ENCODE results near the gene ANKLE2. TPM values are rescaled to one million over a fixed set of nuclear protein-coding genes. Genes with fewer than 3 reads are reported as not detected.

The ANKLE2 gene
- total and polyA plus RNA-seq, 2 of the 8 experiments (the other 6 are each of a cell fraction or from before 2014, with no cell fraction given), result 41.0 to 64.9 TPM

GRCh38 chr12:132783917-132784531, 22.4 kb upstream of the ANKLE2 start (continued):
- no peak for TF ChIP-seq KDM4A (IDR thresholded peaks at IDR 0.05; ENCODE audit: low read depth, low read length, severe bottlenecking)
- TF ChIP-seq RXRA (IDR thresholded peaks at IDR 0.05; ENCODE audit: insufficient read depth, low read depth, low read length), result no peak
- TF ChIP-seq ZNF274 (IDR thresholded peaks at IDR 0.05; ENCODE audit: borderline replicate concordance, extremely low read depth, low read length), result no peak
- TF ChIP-seq RAD21 (IDR thresholded peaks at IDR 0.05 in 1 of 2, conservative IDR thresholded peaks at IDR 0.05 in 1 of 2; ENCODE audit: low read depth in 2 of 2, low read length in 2 of 2), result no peak
- no peak for TF ChIP-seq HDAC6 (IDR thresholded peaks at IDR 0.05; ENCODE audit: low read depth, low read length)
- no peak for TF ChIP-seq NANOG (IDR thresholded peaks at IDR 0.05; ENCODE audit: insufficient read depth, low read depth, low read length, poor library complexity, severe bottlenecking)
- no peak for TF ChIP-seq ATF3 (IDR thresholded peaks at IDR 0.05; ENCODE audit: insufficient read depth, low read depth, low read length)
- TF ChIP-seq RBBP5 (IDR thresholded peaks at IDR 0.05; ENCODE audit: borderline replicate concordance, low read depth, low read length), result no peak
- no peak for TF ChIP-seq CHD2 (IDR thresholded peaks at IDR 0.05; ENCODE audit: low read length)
- no peak for TF ChIP-seq TEAD4 (IDR thresholded peaks at IDR 0.05; ENCODE audit: low read depth, low read length)
- no peak for TF ChIP-seq TCF12 (IDR thresholded peaks at IDR 0.05; ENCODE audit: low read depth, low read length)
- no peak for TF ChIP-seq SP1 (IDR thresholded peaks at IDR 0.05; ENCODE audit: low read depth, low read length)

Measured in H1 (cell line).